Glutamatergic neuron (in vitro differentiated cells): Measurements from ENCODE around the gene GFPT1. TPM values are rescaled to one million over a fixed set of nuclear protein-coding genes. Genes with fewer than 3 reads are reported as not detected.

Source experiments
- DNase-seq: peaks from one replicate; pipeline ENCODE4 v3.0.0; 2022
- H3K27ac Mint-ChIP-seq: one replicate; pipeline ENCODE4 v1.8.0; 2020; ENCODE audit warnings: mild to moderate bottlenecking, mixed read lengths, inconsistent platforms; ENCODE audit not compliant: unreplicated experiment
- H3K27me3 Mint-ChIP-seq: one replicate; pipeline ENCODE4 v1.8.0; 2020; ENCODE audit warnings: mild to moderate bottlenecking, moderate library complexity, mixed read lengths, inconsistent platforms; ENCODE audit not compliant: unreplicated experiment
- H3K36me3 Mint-ChIP-seq: one replicate; pipeline ENCODE4 v1.8.0; 2020; ENCODE audit warnings: mild to moderate bottlenecking, mixed read lengths, inconsistent platforms; ENCODE audit not compliant: unreplicated experiment
- H3K4me1 Mint-ChIP-seq: one replicate; pipeline ENCODE4 v1.8.0; 2020; ENCODE audit warnings: mild to moderate bottlenecking, low read depth, mixed read lengths, inconsistent platforms; ENCODE audit not compliant: unreplicated experiment
- H3K4me3 Mint-ChIP-seq: one replicate; pipeline ENCODE4 v1.8.0; 2020; ENCODE audit warnings: mild to moderate bottlenecking, mixed read lengths, inconsistent platforms; ENCODE audit not compliant: unreplicated experiment
- H3K9me3 Mint-ChIP-seq: one replicate; pipeline ENCODE4 v1.8.0; 2020; ENCODE audit warnings: mild to moderate bottlenecking, moderate library complexity, mixed read lengths, inconsistent platforms; ENCODE audit not compliant: unreplicated experiment
- CTCF ChIP-seq: fragments of 200-600 bp; sonication (generic); IDR thresholded peaks from one replicate; pipeline ENCODE4 v1.5.0; 2021; ENCODE audit not compliant: partially characterized antibody, unreplicated experiment
- total RNA-seq: library from RNA; stranded (reverse); fragmentation: NEBNext Ultra II Directional; extraction: Animal tissue kit (Norgen Biotek cat#: 25700); gene quantifications from one replicate; pipeline ENCODE4 v1.2.1, GENCODE V29; 2021; ENCODE audit not compliant: unreplicated experiment

GFPT1 gene
- total RNA-seq, 1 donor from 2014 or later, result 39.3 TPM

- no peak for TF ChIP-seq CTCF
- Mint-ChIP-seq H3K27ac (no peak overlapping the region), H3K27me3 (no peaks in the 10 kb centered on the region), H3K9me3 (no peaks in the 10 kb centered on the region), H3K4me1 (no peaks in the 10 kb centered on the region), H3K36me3 (no peaks in the 10 kb centered on the region), H3K4me3 (no peak overlapping the region)
- no peak for DNase-seq
Measured at GRCh38 chr2:69333352-69333751, 53.7 kb downstream of the GFPT1 start.

- Mint-ChIP-seq H3K9me3 (no peaks in the 10 kb centered on the region), H3K27ac (no peak overlapping the region), H3K36me3 (no peaks in the 10 kb centered on the region), H3K4me3 (no peak overlapping the region), H3K27me3 (no peaks in the 10 kb centered on the region), H3K4me1 (no peaks in the 10 kb centered on the region)
- TF ChIP-seq CTCF, result no peak
- no peak for DNase-seq
Measured at GRCh38 chr2:69330781-69331180, 56.2 kb downstream of the GFPT1 start.

GRCh38 chr2:69322631-69323030, 64.4 kb downstream of the GFPT1 start:
- no peaks in the 10 kb centered on the region for H3K9me3 Mint-ChIP-seq
- TF ChIP-seq CTCF, result no peak
- H3K36me3 Mint-ChIP-seq, result no peaks in the 10 kb centered on the region
- H3K27ac Mint-ChIP-seq, result no peak overlapping the region
- no peak overlapping the region for H3K4me3 Mint-ChIP-seq
- H3K4me1 Mint-ChIP-seq, result no peaks in the 10 kb centered on the region
- H3K27me3 Mint-ChIP-seq, result no peaks in the 10 kb centered on the region
- no peak for DNase-seq

GRCh38 chr2:69316550-69316949, 70.5 kb downstream of the GFPT1 start:
- Mint-ChIP-seq H3K4me1 (no peaks in the 10 kb centered on the region), H3K4me3 (no peak overlapping the region), H3K27me3 (no peaks in the 10 kb centered on the region), H3K27ac (no peak overlapping the region), H3K9me3 (peaks cover 2% of the 10 kb centered on the region), H3K36me3 (peaks cover 15% of the 10 kb centered on the region)
- DNase-seq, result no peak
- no peak for TF ChIP-seq CTCF

- Mint-ChIP-seq H3K27me3 (no peaks in the 10 kb centered on the region), H3K36me3 (peaks cover 15% of the 10 kb centered on the region), H3K27ac (no peak overlapping the region), H3K9me3 (peaks cover 2% of the 10 kb centered on the region), H3K4me3 (no peak overlapping the region), H3K4me1 (no peaks in the 10 kb centered on the region)
- no peak for DNase-seq
- TF ChIP-seq CTCF, result no peak
Measured at GRCh38 chr2:69315160-69315761, 71.8 kb downstream of the GFPT1 start.
